LNCaP clone FGC (cell line): ENCODE measurements around the gene PSMB11.

ENCODE experiments used
- DNase-seq: peaks from one replicate; pipeline ENCODE4 v3.0.0-alpha.2; 2011; ENCODE audit warnings: low read depth
- H3K4me3 ChIP-seq: 2 replicates; pipeline ENCODE4 v1.5.1; 2011; ENCODE audit warnings: mild to moderate bottlenecking, low read depth, low read length, control low read depth
- TF ChIP-seq, protein P1 (sequence below): IDR thresholded peaks from 2 replicates; pipeline ENCODE4 v1.5.1; 2012; ENCODE audit warnings: mild to moderate bottlenecking; ENCODE audit not compliant: control insufficient read depth, insufficient read depth; ENCODE audit errors: extremely low read depth

The PSMB11 gene

DNA sequence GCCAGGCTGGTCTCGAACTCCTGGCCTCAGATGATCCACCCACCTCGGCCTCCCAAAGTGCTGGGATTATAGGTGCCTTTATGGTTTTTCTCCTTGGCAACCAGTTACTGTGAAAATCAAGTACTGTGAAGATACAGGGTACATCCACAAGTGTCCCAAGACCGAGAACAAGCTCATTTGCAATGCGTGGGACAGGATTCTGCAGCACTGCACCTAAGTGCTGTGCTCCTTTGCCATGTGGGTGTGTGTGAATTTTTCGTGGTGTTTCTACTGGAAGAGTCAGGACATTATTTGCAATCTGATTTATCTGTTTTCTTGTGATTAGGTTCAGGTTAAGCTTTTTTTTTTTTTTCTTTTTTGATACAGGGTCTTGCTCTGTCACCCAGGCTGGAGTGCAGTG is 24.9 kb upstream of the PSMB11 start:
- DNase-seq = no peak
- no peak overlapping the region for H3K4me3 ChIP-seq
- TF ChIP-seq, protein P1, sequence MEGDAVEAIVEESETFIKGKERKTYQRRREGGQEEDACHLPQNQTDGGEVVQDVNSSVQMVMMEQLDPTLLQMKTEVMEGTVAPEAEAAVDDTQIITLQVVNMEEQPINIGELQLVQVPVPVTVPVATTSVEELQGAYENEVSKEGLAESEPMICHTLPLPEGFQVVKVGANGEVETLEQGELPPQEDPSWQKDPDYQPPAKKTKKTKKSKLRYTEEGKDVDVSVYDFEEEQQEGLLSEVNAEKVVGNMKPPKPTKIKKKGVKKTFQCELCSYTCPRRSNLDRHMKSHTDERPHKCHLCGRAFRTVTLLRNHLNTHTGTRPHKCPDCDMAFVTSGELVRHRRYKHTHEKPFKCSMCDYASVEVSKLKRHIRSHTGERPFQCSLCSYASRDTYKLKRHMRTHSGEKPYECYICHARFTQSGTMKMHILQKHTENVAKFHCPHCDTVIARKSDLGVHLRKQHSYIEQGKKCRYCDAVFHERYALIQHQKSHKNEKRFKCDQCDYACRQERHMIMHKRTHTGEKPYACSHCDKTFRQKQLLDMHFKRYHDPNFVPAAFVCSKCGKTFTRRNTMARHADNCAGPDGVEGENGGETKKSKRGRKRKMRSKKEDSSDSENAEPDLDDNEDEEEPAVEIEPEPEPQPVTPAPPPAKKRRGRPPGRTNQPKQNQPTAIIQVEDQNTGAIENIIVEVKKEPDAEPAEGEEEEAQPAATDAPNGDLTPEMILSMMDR = no peak

DNA sequence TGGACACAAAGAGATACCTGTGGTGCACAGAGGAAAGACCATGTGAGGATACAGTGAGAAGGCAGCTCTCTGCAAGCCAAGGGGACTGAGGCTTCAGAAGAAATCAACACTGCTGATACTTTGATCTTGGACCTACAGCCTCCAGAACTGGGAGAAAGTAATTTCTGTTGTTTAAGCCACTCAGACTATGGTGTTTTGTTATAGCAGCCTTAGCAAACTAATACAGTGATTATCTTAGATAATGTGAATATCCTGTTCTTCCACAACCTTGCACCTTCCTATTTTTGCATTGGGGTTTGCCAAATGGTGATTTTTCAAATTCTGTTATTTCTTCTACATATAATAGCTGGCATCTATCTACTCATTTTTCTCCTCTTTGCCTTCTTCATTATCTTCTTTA is 23.9 kb upstream of the PSMB11 start:
- DNase-seq = no peak
- TF ChIP-seq, protein P1 = no peak
- no peak overlapping the region for H3K4me3 ChIP-seq

DNA sequence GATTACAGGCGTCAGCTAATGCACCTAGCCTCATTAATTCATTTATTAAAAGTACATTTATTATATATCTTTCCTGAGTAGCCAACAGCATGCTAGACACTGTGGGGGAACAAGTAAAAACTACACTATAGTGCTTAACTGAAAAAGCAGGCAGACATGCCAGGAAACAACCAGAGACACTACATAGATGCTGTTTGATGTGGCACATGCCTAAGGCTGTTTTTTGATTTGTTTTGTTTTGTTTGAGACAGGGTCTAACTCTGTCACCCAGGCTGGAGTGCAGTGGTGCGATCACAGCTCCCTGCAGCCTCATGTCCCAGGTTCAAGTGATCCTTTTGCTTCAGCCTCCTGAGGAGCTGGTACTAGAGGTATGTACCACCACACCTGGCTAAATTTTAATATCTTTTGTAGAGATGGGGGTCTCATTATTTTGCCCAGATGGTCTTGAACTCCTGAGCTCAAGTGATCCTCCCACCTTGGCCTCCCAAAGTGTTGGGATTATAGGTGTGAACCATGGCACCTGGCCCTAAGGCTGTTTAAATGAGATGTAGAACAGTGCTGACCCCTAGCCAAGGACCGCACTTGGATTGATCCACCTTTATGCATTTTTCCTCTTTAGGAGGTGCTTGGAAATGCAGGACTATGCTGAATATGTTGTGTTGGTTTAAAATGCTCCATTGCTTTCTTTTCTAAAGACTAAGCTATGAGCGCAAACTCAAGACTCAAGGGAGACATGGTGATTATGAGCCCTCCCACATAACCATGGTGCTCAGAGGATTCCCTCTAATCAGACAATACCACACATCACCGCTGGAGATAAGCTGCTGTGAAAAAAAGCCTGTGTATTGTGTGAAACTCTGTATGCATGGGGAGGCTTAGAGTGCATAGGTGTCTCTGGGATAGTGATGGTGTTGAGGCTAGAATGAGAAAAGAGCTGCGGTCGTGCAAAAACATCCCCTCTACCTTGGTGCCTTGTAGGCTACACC is 21.6 kb upstream of the PSMB11 start:
- TF ChIP-seq, protein P1 = no peak
- DNase-seq = no peak
- no peak overlapping the region for H3K4me3 ChIP-seq

DNA sequence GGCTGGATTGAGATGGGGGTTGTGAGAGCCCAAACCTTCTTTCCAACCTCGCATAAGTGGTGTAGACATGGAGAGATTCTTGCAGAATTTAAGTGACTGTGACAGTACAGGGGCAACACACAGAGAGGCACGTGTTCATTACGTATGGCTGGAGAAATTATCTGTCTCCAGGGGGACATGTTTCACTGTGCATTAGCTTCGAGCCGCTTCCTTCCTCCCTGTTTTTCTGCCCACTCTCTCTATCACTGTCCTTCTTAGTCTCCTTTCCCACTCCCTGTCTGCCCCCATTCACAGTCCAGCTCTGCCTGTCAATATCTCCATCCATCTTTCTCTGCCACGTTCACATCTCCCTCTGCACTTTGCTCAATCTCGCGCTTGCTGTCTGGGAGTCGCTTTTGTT is 20.6 kb upstream of the PSMB11 start:
- DNase-seq = no peak
- H3K4me3 ChIP-seq = no peak overlapping the region
- TF ChIP-seq, protein P1 = no peak

DNA sequence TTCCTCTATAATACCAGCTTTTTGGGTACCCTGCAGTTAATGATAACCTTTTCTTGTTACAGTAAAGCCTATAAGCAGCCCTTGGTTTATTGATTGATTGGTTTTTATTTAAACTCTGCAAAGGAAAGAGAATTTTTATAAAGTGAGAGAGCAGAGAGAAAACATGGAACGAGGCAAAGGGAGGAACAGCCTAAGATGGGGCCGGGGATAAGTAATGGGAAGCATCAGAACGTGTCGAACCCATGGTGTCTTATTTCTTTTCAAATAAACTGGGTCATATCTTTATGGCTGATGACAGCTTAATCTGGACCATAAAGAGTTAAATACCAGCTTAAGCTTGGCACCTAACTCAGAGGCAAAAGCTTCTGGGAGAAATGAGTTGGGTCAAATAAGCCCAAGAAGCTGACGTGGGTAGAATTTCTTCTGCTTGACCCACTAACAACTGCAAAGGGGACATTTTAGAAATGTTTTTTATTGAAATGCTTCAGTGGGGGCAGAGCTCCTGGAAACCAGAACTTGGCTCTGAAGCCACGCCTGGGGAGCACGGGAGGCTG is 20.0 kb upstream of the PSMB11 start:
- TF ChIP-seq, protein P1 = no peak
- H3K4me3 ChIP-seq = no peak overlapping the region
- no peak for DNase-seq

DNA sequence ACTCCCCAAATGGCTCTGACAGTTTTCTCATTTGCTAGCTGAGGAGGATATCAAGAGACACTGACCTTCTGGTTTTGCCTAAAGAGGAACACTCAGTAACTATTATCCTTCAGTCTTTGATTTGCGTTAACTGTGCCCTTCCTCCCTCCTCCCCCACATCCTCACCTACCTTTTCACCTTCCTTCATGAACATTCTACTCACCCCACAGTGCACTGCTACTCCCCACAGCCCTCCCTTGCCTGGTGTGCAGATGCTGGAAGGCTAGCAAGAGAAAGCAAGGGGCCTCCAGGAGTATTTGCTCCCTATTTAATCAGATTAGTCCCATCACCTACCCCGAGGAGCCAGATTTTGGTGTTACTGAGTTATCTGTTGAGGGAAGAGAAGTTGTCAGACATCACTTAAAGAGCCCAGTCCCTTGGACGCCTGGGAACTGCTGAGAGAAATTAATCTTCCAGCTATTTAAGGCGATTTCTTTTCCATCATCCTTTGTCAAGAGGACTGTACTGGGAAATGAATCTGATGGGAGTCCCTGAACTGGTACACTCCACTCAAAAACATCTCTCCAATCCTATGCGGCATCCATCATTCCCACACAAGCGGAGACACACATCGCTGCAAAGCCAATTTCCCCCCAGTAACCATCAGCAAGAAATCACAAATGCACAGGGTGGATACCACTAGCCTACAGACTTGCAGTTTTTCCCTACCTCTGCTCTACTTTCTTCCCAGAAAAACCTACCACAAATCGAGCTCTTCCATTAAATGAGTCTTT is 18.8 kb upstream of the PSMB11 start:
- TF ChIP-seq, protein P1 = no peak
- H3K4me3 ChIP-seq = no peak overlapping the region
- DNase-seq = no peak
